ENCODE data around the gene PLEKHA6.
"Not testable (repeated sequence)": the region's sequence is repeated elsewhere in the genome, so short reads cannot be mapped to it uniquely, and the experiment has no call there.

Gene PLEKHA6

DNA sequence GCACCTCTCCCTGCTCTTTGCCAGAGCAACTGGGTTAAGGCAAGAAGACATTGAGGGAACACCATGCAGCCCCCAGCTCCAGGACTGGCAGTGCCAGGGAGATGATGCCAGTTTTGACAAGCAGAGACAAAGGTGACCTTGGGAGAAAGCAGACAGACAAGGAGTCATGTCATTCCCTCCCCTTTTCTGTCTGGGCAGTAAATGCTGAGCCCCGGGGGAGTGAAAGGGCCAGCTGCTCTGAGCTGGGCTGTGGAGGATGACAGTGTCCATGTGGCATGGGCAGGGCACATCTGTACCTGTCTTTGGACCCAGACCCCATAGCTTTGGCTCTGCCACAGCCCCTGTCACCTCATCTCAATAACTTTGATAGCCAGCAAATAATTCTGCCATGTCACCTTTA lies 24.2 kb downstream of the PLEKHA6 start:
- no peak for DNase-seq

GRCh38 chr1:204335085-204335484 lies 24.6 kb downstream of the PLEKHA6 start:
- no peak for DNase-seq

DNA sequence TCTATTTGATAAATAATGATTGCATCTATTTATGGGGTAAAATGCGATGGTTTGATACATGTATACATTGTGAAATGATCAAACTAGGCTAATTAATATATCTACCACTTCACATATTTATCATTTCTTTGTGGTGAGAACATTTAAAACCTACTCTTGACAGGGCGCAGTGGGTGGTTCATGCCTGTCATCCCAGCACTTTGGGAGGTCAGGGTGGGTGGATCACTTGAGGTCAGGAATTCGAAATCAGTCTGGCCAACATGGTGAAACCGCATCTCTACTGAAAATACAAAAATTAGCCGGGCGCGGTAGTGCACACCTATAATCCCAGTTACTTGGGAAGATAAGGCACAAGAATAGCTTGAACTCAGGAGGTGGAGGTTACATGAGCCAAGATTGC lies 25.3 kb downstream of the PLEKHA6 start:
- DNase-seq = no peak

GRCh38 chr1:204333427-204333826 lies 26.3 kb downstream of the PLEKHA6 start:
- DNase-seq = no peak

- DNase-seq = no peak
Observed at GRCh38 chr1:204331847-204332487, 27.8 kb downstream of the PLEKHA6 start.

DNA sequence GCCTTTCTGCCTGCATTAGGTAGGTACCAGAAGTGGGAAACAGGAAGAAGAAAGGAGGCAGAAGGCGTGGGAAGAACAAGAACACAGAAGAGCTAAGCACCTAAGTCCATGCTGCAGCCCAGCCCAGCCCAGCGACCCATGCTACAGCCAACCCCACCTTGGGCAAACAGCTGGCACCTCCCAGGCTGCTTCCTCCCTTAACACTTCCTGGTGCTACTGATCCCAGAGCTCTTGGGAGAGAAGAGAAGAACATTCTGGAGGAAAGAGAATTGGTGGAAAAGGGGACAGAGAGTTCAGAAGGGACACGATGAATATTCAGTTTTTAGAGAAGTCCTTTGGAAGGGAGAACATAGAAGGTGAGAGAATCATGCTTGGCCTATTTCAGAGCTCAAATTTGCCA lies 28.5 kb downstream of the PLEKHA6 start:
- DNase-seq = no peak

DNA sequence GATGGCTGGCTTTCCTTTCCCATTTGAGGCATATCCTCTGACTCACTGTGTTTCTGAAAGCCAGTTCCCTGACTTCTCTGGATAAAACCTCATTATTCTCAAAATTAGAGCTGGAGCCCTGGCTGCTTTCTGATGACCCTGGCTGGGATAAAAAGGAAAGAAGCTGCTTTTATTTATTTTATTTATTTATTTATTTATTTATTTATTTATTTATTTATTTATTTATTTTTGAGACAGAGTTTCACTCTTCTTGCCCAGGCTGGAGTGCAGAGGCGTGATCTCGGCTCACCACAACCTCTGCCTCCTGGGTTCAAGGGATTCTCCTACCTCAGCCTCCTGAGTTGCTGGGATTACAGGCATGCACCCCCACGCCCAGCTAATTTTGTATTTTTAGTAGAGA lies 31.9 kb downstream of the PLEKHA6 start:
- not testable (repeated sequence) for DNase-seq

DNA sequence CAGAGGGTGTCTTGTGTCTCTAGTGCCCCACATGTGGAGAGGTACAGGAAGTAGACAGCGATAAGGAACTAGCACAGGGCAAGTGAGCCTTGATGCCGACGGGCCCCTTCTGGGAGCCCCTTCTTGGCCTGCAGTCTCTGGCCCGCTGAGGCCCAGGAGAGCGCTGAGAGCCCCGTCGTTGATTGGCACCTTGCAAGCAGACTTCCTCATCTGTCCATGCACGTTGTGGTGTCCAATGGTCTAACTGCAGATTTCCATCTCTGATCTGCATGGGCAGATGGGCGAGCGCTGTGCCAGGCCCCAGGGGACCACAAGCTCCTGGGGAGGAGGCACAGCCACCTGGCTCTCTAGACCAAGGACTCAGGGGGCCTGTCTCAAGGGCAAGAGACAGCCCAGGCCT lies 32.4 kb downstream of the PLEKHA6 start:
- no peak for DNase-seq

DNA sequence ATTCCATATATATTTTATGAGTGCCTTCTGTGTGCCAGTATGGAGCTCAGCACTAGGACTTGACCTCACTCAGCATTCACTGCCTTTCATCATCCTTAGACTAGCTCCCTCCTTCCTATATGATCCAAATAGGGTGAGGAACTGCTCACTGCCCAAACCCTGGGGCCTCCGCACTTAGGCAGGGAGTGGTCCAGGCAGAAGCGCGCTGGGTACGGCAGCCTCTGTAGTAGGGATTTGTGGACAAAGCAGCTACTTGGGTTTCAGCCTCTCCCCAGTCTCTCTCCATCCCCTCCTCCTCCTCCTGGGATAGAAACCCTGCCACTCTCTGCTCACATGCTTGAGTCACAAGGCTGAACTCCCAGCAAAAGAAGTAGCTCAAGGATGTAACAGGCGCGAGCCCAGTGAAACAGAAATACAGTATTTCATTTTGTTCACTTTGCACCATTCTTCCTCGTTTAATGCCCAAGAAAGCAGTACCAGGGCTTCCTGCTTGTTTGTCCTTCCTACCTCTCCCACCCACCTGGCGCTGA lies 32.9 kb downstream of the PLEKHA6 start:
- DNase-seq = no peak

DNA sequence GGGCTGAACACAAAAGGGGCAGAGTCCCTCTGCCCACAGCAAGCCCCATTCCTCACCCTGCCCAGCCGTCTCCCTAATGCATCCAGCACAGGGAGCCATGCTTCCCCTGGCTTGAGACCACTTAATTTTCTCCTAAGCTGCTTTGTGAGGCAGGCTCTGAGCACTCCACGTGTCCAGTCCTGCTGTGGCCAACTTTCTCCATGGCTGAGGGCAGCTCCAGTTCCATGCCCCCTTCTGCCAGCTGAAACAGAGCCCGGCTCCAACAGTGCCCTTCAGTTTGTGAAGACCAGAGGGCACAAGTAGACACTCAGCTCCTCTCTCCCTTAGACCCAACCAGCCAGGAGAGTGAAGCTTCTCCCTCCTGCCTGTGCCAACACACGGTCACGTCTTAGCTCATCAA lies 33.8 kb downstream of the PLEKHA6 start:
- DNase-seq = no peak

- peak; percentile 47 to 57 (median 55) for DNase-seq
Observed at GRCh38 chr1:204323887-204324286, 35.8 kb downstream of the PLEKHA6 start.

DNA sequence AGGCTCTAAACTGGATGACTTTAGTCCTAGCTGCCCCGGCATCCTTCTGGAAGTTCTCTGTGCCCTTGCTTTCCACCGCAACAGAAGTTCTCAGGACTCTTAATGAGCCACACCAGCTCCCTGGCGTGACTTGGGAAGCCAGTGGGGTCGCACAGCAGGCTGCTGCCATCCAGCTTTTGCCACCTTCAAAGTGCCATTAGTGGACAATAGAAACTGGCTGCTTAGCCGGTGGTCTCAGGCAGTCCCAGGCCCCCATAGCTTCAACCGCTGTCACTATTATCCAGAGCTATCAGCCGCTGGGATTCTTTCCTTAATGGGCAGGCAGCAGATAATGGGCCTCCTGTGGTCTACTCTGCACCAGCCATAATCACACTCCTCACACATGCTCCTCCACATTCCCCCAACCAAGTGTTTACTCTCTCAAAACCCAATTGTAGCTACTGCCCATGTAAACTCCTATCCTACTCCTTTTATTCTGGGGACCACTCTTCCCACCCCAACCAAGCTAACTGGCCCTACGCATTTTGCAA lies 37.3 kb downstream of the PLEKHA6 start:
- no peak for DNase-seq

- no peak for DNase-seq
Observed at GRCh38 chr1:204321665-204322064, 38.1 kb downstream of the PLEKHA6 start.

GRCh38 chr1:204321051-204321450 lies 38.7 kb downstream of the PLEKHA6 start:
- no peak for DNase-seq

GRCh38 chr1:204320382-204320804 lies 39.3 kb downstream of the PLEKHA6 start:
- DNase-seq = peak; percentile 72 to 82 (median 76)

DNA sequence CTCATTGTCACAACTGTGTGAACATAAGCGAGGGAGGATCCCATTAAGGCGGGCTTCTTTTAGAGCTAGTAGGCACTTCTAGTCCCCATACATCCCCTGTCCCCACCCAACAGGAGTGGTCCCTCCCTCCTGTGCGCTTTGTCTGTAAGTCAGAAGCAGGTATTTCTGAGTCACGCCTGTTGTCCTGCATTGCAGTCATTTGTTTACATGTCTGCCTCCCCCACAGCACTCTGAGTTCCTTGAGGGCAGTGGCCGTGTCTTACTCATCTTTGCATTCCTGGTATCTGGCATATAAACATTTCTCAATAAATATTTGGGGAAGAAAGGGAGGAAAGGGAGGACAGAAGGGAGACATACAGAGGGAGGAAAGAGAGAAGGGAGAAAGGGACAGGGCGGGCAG lies 40.3 kb downstream of the PLEKHA6 start:
- no peak for DNase-seq

DNA sequence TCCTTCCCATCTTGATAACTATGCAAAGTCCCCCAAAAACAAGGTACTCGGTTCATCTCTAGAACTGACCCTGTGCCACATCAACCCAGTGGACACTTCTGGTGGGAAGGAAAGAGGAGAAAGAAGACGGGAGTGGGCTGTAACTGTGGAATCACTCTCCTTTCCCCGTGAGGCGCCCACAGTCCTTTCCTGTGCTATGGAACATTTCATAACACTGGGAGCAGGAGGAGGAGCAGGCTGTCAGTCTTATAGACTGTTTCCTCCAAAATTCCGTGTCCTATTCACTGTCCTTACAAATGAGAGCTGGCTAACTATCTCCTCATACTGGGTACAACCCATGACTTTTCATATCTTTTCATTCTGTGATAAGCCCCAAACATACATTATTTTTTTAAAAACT lies 40.7 kb downstream of the PLEKHA6 start:
- DNase-seq = no peak

DNA sequence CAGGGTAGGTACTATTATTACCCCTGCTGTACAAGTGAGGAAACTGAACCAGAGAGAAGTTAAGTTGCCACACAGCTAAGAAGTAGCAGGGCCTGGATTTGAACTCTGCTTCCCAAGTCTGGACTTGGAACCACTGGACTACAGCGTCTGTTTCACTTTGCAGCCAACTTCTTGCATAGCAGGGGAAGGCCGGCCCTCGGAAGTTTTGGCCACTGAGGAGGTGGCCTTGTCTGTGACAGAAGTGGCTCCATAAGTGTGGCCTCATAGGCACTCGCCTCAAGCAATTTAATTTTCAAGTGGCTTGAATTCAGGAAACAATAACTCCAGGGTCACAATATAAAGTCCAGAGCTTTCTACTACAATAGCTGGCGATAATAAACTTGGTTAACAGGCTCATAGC lies 41.4 kb downstream of the PLEKHA6 start:
- DNase-seq = no peak

DNA sequence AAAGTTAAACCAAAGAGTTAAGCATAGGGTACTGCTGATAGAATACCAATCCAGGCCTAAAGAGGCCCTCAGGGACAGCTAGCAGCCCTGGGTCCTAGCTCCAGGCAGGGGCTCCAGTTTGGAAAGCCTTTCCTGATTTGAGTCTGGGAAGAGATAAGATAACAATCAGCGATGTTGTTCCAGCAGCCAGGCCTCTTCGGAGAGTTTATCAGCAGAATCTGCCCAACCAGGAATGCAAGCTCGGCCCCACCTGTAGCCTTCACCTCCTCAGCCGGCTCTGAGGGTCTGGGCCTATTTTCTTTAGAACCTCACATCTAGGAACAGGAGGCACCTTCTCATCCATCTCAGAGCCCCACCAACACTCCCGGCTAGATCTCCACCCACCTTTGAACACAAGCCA lies 42.6 kb downstream of the PLEKHA6 start:
- DNase-seq = no peak

GRCh38 chr1:204316164-204316563 lies 43.6 kb downstream of the PLEKHA6 start:
- no peak for DNase-seq

DNA sequence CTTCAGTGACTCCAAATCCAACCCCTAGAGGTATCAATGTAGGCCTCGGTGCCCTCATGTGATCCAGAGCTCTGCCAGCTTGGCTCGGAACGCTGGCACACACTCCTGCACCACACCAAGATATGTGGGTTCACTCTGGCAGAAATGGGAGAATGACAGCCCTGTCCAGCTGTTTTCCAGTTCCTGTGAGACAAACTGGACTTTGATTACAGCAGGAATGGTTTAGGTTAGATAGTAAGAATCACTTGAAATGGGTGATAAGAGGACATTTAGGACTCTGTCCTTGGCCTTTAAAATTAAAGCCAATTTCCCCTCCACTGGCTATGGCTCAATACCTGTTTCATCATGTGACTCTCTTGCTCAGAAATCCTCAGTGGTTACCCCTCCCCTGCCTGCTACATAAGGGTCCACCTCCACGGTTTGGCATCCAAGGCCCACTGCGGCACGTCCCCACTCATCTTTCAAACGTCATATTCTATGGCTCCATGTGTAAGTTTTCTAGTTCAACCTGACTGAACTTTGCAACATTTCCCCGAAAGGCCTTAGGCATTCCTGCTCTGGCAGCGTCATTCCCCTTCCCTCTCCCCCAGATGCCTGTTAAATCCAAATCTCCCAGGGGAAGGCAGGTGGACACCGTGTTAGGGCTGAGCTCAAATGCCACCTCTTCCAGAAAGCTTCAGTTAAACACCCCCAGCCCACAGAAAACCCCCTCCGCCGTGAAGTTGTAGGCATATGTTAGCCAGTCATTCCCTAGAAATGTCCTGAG lies 44.7 kb downstream of the PLEKHA6 start:
- DNase-seq = no peak

DNA sequence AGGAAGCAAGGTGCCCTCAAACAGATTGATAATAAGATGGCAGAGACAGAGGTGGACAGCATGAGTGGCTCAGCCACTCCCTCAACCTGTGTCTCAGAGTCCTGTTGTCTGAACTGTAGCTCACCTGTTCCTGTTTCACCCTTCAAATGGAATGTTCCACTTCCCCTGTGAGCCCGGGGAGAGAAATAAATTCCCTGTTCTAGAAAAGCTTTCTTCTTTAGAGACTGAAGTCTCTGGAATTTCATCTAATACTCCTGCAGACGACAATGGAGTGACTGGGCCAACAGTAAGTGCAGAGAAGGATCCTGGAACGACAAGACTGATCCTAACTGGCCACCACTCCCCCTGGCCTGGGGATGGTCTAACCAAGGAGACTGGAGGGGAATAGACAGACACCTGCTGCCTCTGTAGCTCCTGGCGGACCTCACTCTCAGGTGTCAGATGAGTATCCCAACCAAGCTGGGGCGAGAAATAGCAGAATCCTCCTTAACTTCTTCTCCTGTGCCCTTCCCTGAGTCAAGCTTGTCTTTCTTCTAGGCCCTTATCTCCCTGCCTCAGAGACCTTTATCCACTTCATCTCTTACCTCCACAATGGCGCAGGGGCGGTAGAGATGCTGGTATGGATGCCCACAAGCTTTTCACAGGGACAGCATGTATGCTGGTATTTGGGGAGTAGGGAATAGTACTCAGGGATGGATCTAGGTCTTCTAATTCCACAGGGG lies 45.4 kb downstream of the PLEKHA6 start:
- DNase-seq = no peak

DNA sequence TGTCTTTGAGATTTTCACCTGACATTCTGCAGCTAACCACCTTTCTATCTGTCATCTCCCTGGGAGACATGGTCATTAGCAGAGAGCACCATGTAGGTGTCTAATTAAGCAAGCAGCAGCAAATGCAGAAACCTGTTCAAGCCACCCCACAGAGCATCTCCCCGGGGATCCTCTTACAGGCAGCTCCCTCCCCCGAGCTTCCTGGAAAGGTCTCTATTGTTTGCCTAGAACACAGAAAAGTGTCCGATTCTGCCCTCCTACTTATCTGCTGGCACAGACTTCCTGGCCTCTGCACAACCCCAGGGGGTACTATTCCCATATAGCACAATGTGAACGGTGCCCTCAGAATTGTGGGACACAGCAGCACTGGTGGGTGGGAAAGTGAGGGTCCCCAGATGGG lies 46.1 kb downstream of the PLEKHA6 start:
- DNase-seq = no peak
